HG03521 (cell line): ENCODE measurements around the gene CABP7.

Experiments
- ATAC-seq: cut with Tn5 transposase; IDR thresholded peaks from one replicate; pipeline ENCODE4 v1.9.1; 2021; ENCODE audit warnings: mild to moderate bottlenecking, moderate library complexity; ENCODE audit not compliant: unreplicated experiment

The CABP7 gene

DNA sequence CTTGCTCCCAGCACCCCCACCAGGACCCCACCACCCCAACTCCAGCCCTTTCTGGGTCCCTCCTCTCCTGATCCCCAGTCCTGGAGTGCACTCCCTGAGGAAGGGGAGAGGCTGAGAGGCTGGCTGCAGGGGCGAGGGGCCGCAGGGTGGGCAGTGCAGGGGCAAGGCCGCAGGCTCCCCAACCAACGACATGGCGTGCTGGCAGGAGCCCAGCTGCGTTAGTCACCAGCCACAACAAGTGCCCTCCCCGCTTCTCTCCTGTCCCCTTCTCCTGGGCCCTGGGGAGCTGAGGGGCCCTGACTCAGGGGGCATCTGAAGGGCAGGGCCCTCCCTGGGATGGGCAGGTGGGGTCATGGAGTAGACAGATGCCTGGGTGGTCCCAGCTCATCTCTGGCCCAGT is 2.3 kb downstream of the CABP7 start:
- no peak for ATAC-seq

GRCh38 chr22:29722587-29722986 is 2.8 kb downstream of the CABP7 start:
- ATAC-seq: no peak

- ATAC-seq: no peak
Observed at GRCh38 chr22:29723766-29724165, 4.0 kb downstream of the CABP7 start.

- ATAC-seq: no peak
Observed at GRCh38 chr22:29724843-29725242, 5.0 kb downstream of the CABP7 start.

GRCh38 chr22:29726106-29726505 is 6.3 kb downstream of the CABP7 start:
- no peak for ATAC-seq

DNA sequence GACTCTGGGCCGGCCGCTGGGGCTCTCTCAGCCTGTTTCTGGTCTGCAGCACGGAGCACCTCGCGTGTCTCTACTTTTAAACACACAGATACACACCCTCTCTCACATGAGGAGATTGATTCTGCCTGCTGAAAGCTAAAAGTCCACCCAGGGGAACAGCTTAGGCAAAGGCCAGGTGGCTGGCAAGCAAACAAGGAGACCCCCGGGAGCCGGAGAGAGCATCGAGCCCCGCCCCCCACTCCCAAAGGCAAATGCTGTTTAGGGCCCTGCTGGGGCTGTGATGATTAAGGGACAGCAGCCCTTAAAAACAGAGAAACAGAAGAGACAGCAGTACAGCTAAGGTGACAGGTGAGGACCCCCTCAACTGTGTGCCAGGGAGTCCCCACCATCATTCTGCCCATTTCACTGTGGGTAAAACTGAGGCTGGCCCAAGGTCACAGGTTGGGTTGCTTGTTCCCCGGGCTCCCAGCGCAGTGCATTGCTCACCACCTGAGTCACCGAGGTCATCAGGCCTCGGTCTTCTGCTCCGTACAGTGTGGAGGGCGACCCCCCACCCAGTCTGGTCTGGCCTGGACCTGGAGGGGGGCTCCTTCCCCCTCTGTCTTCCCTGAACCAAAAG is 6.8 kb downstream of the CABP7 start:
- no peak for ATAC-seq

DNA sequence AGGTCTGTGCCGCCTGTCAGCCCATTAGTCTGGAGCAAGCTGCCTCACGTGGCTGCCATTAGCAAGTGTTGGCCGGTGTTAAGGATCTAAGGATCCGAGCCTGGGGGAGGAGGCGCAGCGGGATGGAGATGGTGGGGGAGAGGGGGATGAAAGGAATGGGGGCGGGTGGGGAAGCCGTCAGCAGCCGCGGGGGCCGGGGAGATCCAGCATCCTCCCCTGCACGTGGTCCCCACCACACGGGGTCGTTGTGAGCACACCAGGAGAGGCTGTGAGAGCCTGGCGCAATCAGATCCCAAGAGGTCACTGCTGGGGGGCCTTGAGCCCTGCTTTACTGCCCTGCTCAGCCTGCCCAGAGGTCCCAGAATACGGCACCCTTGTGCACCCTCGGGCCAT is 7.3 kb downstream of the CABP7 start:
- no peak for ATAC-seq

DNA sequence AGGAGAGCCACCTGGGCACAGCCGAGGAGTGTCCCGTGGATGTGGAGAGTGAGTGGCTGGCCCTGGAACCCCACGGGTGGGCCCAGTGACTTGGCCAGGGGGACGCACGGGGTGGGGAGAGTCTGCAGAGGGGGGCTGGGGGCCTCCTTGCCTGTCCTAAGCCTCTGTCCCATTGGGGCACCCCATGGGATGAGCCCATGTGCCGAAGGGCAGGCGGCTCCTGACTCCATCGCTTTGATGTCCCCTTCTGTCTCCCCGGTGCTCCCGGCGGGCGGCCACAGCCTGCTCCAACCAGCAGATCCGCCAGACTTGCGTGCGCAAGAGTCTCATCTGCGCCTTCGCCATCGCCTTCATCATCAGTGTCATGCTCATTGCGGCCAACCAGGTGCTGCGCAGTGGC is 9.4 kb downstream of the CABP7 start:
- ATAC-seq: no peak

DNA sequence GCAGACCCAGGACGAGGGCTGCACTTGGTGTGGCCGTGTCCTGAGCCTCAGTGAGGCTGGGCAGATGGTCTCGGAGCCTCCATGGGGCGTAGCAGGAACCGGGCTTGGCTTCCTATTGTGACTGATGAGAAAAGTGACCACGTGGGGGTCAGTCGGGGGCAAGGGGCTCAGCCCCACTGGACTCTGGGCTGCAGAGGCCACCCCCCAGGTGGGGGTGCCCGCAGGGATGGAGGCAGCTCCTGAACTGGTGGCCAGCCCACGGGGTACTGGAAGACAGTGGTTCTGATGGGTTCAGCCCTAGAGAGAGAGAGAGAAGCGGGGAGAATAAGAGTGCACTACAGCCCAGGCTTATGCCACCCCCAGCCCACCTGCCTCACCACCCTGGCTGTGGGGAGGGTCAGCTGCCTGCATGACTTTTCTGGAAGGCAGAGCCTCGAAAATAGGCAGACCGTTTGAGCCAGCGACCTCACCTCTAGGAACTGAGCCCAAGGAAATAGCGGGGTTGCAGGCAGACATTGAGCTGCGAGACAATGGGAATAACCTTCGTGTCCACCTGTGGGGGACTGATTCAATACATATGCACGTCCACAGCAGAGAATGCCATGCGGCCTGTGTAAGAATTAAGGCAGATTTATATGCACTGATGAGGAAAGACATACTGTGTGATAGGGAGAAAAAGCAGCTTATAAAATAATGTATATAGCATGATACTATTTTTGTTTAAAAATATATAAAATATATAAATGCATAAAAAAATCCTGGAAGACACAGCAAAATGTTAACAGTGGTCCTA is 11.5 kb downstream of the CABP7 start:
- no peak for ATAC-seq

DNA sequence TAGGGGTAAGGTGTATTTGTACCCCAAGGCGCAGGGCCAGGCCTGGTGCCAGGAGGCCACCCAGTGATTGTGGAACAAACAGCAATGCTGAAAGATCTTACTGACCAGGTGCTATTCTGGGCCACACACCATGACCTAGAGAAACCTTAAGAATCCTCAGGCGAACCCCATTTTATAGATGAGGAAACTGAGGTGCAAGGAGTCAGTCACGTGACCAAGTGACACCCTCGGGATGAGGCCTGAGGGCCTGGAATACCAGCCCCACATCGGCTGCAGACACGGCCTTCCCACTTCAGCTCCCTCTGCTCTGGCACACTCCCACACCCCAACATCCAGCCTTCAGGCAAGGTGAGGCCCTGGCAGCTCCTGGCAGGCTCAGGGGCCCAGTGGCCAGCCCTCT is 13.1 kb downstream of the CABP7 start:
- no peak for ATAC-seq

DNA sequence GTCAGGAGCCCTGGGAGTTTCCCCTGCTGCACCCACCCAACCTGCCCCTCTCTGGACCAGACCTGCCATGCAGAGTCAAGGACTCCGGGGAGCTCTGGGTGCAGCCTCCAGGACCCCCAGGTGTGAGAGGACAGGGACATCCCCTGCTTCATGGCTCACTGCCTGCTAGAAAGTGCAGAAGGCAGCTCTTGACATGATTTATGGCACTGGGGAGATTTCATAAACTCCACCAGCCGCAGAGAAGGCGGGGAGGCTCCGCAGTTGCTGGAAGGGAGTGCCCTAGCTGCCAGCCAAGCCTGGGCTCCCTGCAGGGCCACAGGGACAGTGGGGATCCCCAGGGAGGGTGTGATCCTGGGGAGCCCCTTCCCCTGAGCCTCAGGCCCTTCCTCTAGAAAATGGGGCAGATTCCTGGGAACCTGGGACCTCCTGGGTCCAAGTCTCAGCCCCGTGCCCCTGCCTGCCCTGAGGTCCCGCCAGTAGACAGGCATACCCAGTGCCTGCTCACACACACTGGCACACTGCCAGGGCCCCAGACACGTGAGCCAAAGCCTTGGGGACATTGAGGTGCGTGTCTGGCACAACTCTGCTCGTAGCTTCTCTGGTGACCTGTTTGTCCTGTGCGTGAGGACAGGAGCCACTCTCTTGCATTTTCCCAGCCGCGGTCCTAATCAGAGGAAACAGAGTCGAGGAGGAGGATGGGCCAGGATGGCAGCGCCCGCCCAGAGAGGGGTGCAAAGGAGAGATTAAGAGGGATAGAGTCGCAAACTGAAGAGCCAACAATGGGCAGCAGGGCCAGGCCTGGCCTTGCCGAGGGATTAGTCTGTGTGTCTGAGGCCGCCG is 13.8 kb downstream of the CABP7 start:
- no peak for ATAC-seq

GRCh38 chr22:29734406-29734805 is 14.6 kb downstream of the CABP7 start:
- ATAC-seq: no peak

DNA sequence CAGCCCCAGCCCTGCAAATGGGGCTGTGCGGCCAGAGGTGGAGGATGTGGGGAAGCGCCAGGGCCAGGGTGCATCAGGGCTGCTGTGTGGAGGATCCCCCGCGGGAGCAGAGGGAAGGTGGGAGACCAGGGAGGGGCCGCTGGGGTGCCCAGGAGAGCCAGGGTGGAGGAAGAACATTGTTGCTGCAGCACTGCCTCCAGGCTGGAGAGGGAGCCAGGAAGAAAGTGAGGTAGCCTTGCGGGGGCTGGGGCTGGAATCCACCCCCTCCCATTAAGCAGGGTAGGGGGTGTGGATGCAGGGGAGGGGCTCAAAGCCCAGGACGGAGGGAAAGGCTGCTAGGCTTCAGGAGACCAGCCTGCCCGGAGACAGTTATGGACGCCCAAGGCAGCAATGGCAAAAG is 15.0 kb downstream of the CABP7 start:
- ATAC-seq: no peak

DNA sequence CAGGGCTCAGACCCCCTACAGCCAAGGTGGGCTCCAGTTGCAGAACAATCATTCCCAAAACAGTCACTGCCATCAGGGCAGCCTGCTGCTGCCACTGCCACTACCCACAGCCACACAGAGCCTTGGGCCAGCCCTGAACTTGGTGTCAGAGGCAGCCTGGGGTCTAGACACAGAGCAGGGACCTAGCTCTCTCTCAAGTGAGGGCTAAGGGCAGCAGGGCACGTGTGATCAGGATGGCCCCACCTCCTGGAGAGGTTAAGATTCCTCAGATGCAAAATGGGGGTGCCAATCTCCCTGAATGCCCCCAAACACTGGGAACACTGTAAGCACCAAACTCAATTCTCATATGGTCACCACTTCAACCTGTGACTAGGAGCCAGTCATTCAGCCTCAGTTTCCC is 15.6 kb downstream of the CABP7 start:
- ATAC-seq: no peak

- no peak for ATAC-seq
Observed at GRCh38 chr22:29737251-29738117, 17.7 kb downstream of the CABP7 start.

DNA sequence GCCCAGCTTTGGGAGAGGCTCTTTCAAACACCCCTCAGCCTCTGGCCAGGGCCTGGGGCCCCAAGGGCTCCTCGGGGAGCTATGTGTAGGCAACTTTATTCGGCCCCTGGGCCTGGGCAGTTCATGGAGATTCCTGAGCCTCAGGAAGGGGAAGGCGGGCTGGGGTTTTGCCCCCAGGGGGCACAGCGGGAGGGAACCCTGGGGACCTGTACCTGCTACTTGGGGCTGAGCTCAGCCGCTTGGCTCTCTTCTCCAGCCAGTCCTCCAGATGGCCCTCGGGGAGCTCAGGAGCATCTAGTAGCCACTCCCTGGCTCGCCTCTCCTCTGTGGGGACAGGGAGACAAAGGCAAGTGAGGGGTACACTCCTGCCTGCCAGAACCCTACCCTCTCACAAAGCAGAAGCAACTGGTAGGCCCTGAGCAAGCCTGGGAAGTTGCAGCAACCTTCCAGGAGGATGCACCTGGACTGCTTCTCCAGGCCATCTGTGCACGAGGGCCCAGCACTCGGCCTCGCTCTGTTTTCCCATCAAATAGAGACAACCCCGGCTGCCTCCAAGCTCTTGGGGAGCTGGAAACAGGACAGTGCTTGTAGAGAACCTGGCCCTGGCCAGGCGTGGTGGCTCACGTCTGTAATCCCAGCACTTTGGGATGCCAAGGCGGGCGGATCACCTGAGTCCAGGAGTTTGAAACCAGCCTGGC is 18.5 kb downstream of the CABP7 start:
- no peak for ATAC-seq

DNA sequence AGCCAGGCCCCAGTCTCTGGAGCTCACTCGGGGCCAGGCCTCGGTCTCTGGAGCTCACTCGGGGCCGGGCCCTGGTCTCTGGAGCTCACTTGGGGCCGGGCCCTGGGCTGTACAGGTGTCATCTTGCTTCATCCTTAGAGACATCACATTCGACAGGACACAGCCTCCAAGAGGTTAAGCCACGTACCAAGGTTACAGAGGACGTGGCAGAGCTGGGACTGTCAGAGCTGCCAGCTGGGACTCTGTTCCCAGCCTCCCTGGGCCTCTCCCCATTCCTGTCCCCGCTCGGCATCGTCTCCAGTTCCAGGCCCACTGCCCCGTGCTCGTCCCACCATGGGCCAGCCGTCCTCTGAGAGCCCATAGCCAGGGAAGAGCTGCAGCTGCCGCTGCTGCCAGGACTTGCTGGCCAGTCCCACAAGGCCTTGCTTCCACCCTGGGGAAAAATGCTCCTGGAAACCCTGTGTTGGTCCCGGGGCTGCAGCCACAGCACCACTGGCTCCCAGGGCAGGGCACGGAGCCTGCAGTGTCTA is 19.6 kb downstream of the CABP7 start:
- ATAC-seq: no peak

- ATAC-seq: no peak
Observed at GRCh38 chr22:29740216-29740615, 20.4 kb downstream of the CABP7 start.

DNA sequence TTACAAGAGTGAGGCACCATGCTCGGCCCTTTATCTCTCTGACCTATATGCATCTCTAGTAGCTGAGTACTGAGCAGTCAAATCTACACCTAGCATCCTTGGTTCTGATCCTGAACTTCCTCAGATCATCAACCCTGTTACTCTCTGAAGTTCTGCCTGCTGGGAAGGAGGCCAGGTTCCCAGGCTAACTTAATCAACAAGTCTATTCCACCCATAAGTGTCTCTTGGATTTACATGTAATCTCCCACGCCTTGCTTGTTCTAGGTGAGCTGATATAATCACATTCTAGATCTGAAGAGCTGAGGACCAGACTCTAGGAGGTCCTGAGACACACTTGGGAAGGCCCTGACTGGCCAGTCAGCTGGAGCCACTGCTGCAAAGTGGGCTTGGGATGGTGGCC is 22.1 kb downstream of the CABP7 start:
- no peak for ATAC-seq

DNA sequence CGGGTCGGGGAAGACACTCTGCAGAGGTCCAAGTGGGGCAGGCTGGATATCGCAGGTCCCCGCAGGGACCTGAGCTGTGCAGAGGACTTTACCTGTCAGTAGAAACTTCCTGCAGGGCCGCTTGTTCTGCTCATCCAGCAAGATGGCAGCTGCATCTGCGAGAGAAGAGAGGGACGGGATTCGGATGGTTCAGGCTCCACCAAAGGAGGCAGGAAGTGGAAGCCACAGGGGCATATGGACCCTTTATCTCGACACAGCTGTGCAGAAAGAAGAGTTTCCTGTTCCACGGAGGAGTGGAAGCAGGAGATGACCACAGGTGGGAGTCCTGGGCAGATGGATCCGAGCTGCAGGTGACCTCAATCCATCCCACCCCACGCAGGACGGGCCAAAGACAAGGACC is 22.5 kb downstream of the CABP7 start:
- no peak for ATAC-seq
